DND-41 (cell line): ENCODE measurements around the gene F7.

ENCODE experiments used
- ATAC-seq: fragments of 200-7000 bp; cut with Tn5 transposase; 3 replicates; pipeline ENCODE4 v1.9.1; 2021; ENCODE audit warnings: low read depth; ENCODE audit not compliant: insufficient read depth
- DNase-seq: peaks from one replicate; pipeline ENCODE4 v3.0.0-alpha.2; 2020
- H2AFZ ChIP-seq: 2 replicates; pipeline ENCODE4 v1.6.0; 2012; ENCODE audit warnings: low read depth, low read length
- H3K27ac ChIP-seq: 2 replicates; pipeline ENCODE4 v1.5.1; 2012; ENCODE audit warnings: low read length, inconsistent platforms
- H3K27me3 ChIP-seq: fragments of 200-600 bp; sonication (generic); 2 replicates; pipeline ENCODE4 v1.6.0; 2012; ENCODE audit warnings: low read length, mild to moderate bottlenecking, inconsistent platforms; ENCODE audit not compliant: insufficient read depth, poor library complexity
- H3K36me3 ChIP-seq: 2 replicates; pipeline ENCODE4 v1.5.1; 2012; ENCODE audit warnings: low read length, inconsistent platforms; ENCODE audit not compliant: insufficient read depth
- H3K4me1 ChIP-seq: 2 replicates; pipeline ENCODE4 v1.5.1; 2012; ENCODE audit warnings: mild to moderate bottlenecking, low read length; ENCODE audit not compliant: insufficient read depth
- H3K4me2 ChIP-seq: 2 replicates; pipeline ENCODE4 v1.6.0; 2012; ENCODE audit warnings: mild to moderate bottlenecking, moderate library complexity, low read length, inconsistent platforms; ENCODE audit not compliant: insufficient read depth
- H3K4me3 ChIP-seq, 2 experiments: fragments of 200-600 bp in 1 of 2; shearing (Covaris generic) in 1 of 2; 2 replicates each; pipeline ENCODE4 v1.5.1; 2012 to 2016; ENCODE audit warnings: inconsistent platforms in 2 of 2, low read length in 2 of 2, mild to moderate bottlenecking in 2 of 2, low read depth in 1 of 2, moderate library complexity in 1 of 2
- H3K79me2 ChIP-seq: 2 replicates; pipeline ENCODE4 v1.6.0; 2012; ENCODE audit warnings: low read length, inconsistent platforms; ENCODE audit not compliant: insufficient read depth
- H3K9ac ChIP-seq: 2 replicates; pipeline ENCODE4 v1.6.0; 2012; ENCODE audit warnings: low read depth, mild to moderate bottlenecking, inconsistent platforms, low read length, moderate library complexity
- H3K9me3 ChIP-seq: 2 replicates; pipeline ENCODE4 v1.5.1; 2012; ENCODE audit warnings: low read length, moderate library complexity, mild to moderate bottlenecking, inconsistent platforms; ENCODE audit not compliant: insufficient read depth, severe bottlenecking
- H4K20me1 ChIP-seq: 2 replicates; pipeline ENCODE4 v1.6.0; 2012; ENCODE audit warnings: low read length; ENCODE audit not compliant: insufficient read depth
- CTCF ChIP-seq: IDR thresholded peaks from 2 replicates; pipeline ENCODE4 v1.5.1; 2012; ENCODE audit warnings: borderline replicate concordance, low read length, moderate library complexity, mild to moderate bottlenecking; ENCODE audit not compliant: poor library complexity, severe bottlenecking; ENCODE audit errors: extremely low read depth
- EZH2 ChIP-seq: IDR thresholded peaks from 3 replicates; pipeline ENCODE4 v1.6.1; 2012; ENCODE audit warnings: borderline replicate concordance, low read depth, mild to moderate bottlenecking, moderate library complexity, low read length, inconsistent platforms; ENCODE audit not compliant: severe bottlenecking

F7 gene

GRCh38 chr13:113080901-113081521 is 24.6 kb upstream of the F7 start:
- H3K27me3 ChIP-seq: no peaks in the 10 kb centered on the region
- ATAC-seq: no peak
- H3K9ac ChIP-seq: no peak overlapping the region
- no peaks in the 10 kb centered on the region for H3K36me3 ChIP-seq
- no peaks in the 10 kb centered on the region for H3K79me2 ChIP-seq
- H3K4me1 ChIP-seq: no peaks in the 10 kb centered on the region
- no peak overlapping the region for H3K4me2 ChIP-seq
- no peak for DNase-seq
- no peak overlapping the region for H2AFZ ChIP-seq
- no peak overlapping the region for H3K4me3 ChIP-seq
- TF ChIP-seq CTCF (no peak), EZH2 (no peak)
- H3K27ac ChIP-seq: no peak overlapping the region
- H4K20me1 ChIP-seq: no peaks in the 10 kb centered on the region
- H3K9me3 ChIP-seq: peaks cover 9% of the 10 kb centered on the region

- no peaks in the 10 kb centered on the region for H3K36me3 ChIP-seq
- TF ChIP-seq EZH2: no peak
- TF ChIP-seq CTCF: no peak
- peaks cover 9% of the 10 kb centered on the region for H3K9me3 ChIP-seq
- H3K27me3 ChIP-seq: no peaks in the 10 kb centered on the region
- no peak overlapping the region for H2AFZ ChIP-seq
- H3K79me2 ChIP-seq: no peaks in the 10 kb centered on the region
- H3K4me1 ChIP-seq: no peaks in the 10 kb centered on the region
- no peak overlapping the region for H3K4me2 ChIP-seq
- H3K27ac ChIP-seq: no peak overlapping the region
- ATAC-seq (no peak), DNase-seq (no peak)
- H3K4me3 ChIP-seq: no peak overlapping the region
- no peaks in the 10 kb centered on the region for H4K20me1 ChIP-seq
- H3K9ac ChIP-seq: no peak overlapping the region
Measured at GRCh38 chr13:113082198-113083021, 23.2 kb upstream of the F7 start.

- TF ChIP-seq EZH2 (no peak), CTCF (no peak)
- H3K36me3 ChIP-seq: no peaks in the 10 kb centered on the region
- DNase-seq (no peak), ATAC-seq (no peak)
- no peak overlapping the region for H3K9ac ChIP-seq
- no peak overlapping the region for H3K4me2 ChIP-seq
- no peaks in the 10 kb centered on the region for H4K20me1 ChIP-seq
- no peak overlapping the region for H2AFZ ChIP-seq
- H3K9me3 ChIP-seq: peaks cover 9% of the 10 kb centered on the region
- H3K27ac ChIP-seq: no peak overlapping the region
- no peaks in the 10 kb centered on the region for H3K4me1 ChIP-seq
- H3K79me2 ChIP-seq: no peaks in the 10 kb centered on the region
- no peaks in the 10 kb centered on the region for H3K27me3 ChIP-seq
- no peak overlapping the region for H3K4me3 ChIP-seq
Measured at GRCh38 chr13:113083022-113083373, 22.6 kb upstream of the F7 start.
